Parathyroid adenoma (tissue), 2 donors: Measurements from ENCODE around the gene ACIN1.
"Not testable (repeated sequence)": the region's sequence is repeated elsewhere in the genome, so short reads cannot be mapped to it uniquely, and the experiment has no call there.

Experiments used
- H2AFZ ChIP-seq: fragments of 300-600 bp; sonication (generic); one replicate; pipeline ENCODE4 v1.7.0; 2017; ENCODE audit warnings: antibody characterized with exemption, mild to moderate bottlenecking
- H3K27ac ChIP-seq: fragments of 300-600 bp; sonication (generic); one replicate; pipeline ENCODE4 v1.7.0; 2017
- H3K27me3 ChIP-seq: fragments of 300-600 bp; sonication (generic); one replicate; pipeline ENCODE4 v1.7.0; 2017; ENCODE audit warnings: low read length; ENCODE audit not compliant: control insufficient read depth, insufficient read depth
- H3K36me3 ChIP-seq: fragments of 300-600 bp; sonication (generic); one replicate; pipeline ENCODE4 v1.7.0; 2017; ENCODE audit warnings: low read length; ENCODE audit not compliant: control insufficient read depth, insufficient read depth
- H3K4me1 ChIP-seq: fragments of 300-600 bp; sonication (generic); one replicate; pipeline ENCODE4 v1.7.0; 2017; ENCODE audit warnings: control low read depth
- H3K4me2 ChIP-seq: fragments of 300-600 bp; sonication (generic); one replicate; pipeline ENCODE4 v1.7.0; 2017; ENCODE audit warnings: low read length
- H3K4me3 ChIP-seq: fragments of 300-600 bp; sonication (generic); one replicate; pipeline ENCODE4 v1.7.0; 2017; ENCODE audit warnings: low read depth, low read length
- H3K79me2 ChIP-seq: fragments of 300-600 bp; sonication (generic); one replicate; pipeline ENCODE4 v1.7.0; 2017; ENCODE audit warnings: control low read depth
- H3K9ac ChIP-seq: fragments of 300-600 bp; sonication (generic); one replicate; pipeline ENCODE4 v1.7.0; 2017; ENCODE audit warnings: mild to moderate bottlenecking
- H3K9me3 ChIP-seq: fragments of 300-600 bp; sonication (generic); one replicate; pipeline ENCODE4 v1.7.0; 2017; ENCODE audit warnings: low read length; ENCODE audit not compliant: control insufficient read depth
- CTCF ChIP-seq: fragments of 300-600 bp; sonication (generic); IDR thresholded peaks from one replicate; pipeline ENCODE4 v1.7.0; 2017; ENCODE audit warnings: antibody characterized with exemption, mild to moderate bottlenecking
- donor health status: primary hyperparathyroidism.

ACIN1 gene

GRCh38 chr14:23112359-23113178 is 17.6 kb upstream of the ACIN1 start:
- no peak for TF ChIP-seq CTCF
- no peak overlapping the region for H3K4me3 ChIP-seq
- no peak overlapping the region for H3K4me2 ChIP-seq
- H3K27ac ChIP-seq = no peak overlapping the region
- H3K27me3 ChIP-seq = no peaks in the 10 kb centered on the region
- no peaks in the 10 kb centered on the region for H3K79me2 ChIP-seq
- H3K9ac ChIP-seq = no peak overlapping the region
- H2AFZ ChIP-seq = no peak overlapping the region
- no peaks in the 10 kb centered on the region for H3K36me3 ChIP-seq
- no peaks in the 10 kb centered on the region for H3K9me3 ChIP-seq
- H3K4me1 ChIP-seq = peaks cover 8% of the 10 kb centered on the region

- Histone ChIP-seq H3K79me2 (no peaks in the 10 kb centered on the region), H3K27me3 (no peaks in the 10 kb centered on the region), H3K36me3 (no peaks in the 10 kb centered on the region), H2AFZ (no peak overlapping the region), H3K9ac (no peak overlapping the region), H3K9me3 (no peaks in the 10 kb centered on the region), H3K27ac (no peak overlapping the region), H3K4me1 (peaks cover 8% of the 10 kb centered on the region), H3K4me2 (no peak overlapping the region), H3K4me3 (no peak overlapping the region)
- TF ChIP-seq CTCF = no peak
These were observed 15.8 kb upstream of the ACIN1 start for GRCh38 chr14:23110579-23111365.

- H3K4me3 ChIP-seq = no peak overlapping the region
- no peak overlapping the region for H3K4me2 ChIP-seq
- no peak for TF ChIP-seq CTCF
- H3K79me2 ChIP-seq = no peaks in the 10 kb centered on the region
- peaks cover 8% of the 10 kb centered on the region for H3K4me1 ChIP-seq
- H3K9me3 ChIP-seq = no peaks in the 10 kb centered on the region
- no peaks in the 10 kb centered on the region for H3K36me3 ChIP-seq
- no peak overlapping the region for H2AFZ ChIP-seq
- H3K9ac ChIP-seq = no peak overlapping the region
- no peak overlapping the region for H3K27ac ChIP-seq
- H3K27me3 ChIP-seq = no peaks in the 10 kb centered on the region
These were observed 14.8 kb upstream of the ACIN1 start for GRCh38 chr14:23109769-23110168.

- not testable (repeated sequence) for H2AFZ ChIP-seq, H3K36me3 ChIP-seq, H3K79me2 ChIP-seq, H3K4me2 ChIP-seq, H3K27me3 ChIP-seq, H3K9me3 ChIP-seq, H3K4me1 ChIP-seq, H3K4me3 ChIP-seq, H3K9ac ChIP-seq, H3K27ac ChIP-seq
These were observed 13.2 kb upstream of the ACIN1 start for GRCh38 chr14:23108169-23108568.

- H3K4me2 ChIP-seq, H3K9ac ChIP-seq, H3K27ac ChIP-seq, H3K36me3 ChIP-seq, H3K4me1 ChIP-seq, H3K27me3 ChIP-seq, H3K9me3 ChIP-seq, H3K4me3 ChIP-seq, H3K79me2 ChIP-seq, H2AFZ ChIP-seq: not testable (repeated sequence)
These were observed 12.7 kb upstream of the ACIN1 start for GRCh38 chr14:23107620-23108019.
